Measurements from ENCODE around the gene GALNT17. TPM values are rescaled to one million over a fixed set of nuclear protein-coding genes. Genes with fewer than 3 reads are reported as not detected.

Gene GALNT17
- total RNA-seq, 1 donor from 2014 or later, result 2.7 TPM

DNA sequence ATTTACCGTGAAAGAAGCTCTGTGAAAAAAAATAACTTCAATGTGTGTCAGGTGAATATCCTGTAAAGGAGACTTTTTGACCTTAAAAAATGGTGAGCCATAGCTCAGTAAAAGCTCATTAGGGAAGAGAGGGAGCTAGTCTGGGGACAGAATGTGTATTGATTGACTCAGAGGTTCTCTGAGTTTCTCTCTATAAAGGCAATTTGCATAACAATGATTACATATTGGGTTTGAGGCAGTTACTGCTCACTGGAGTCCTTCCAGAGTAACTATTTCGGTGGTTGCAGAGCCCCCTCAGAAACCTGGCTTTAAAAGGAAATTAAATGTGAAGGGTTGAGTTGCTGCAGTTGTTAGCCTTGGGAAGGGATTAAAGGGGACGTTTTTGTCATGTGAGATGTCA lies 181.6 kb downstream of the GALNT17 start:
- no peak for DNase-seq (ENCODE audit: low spot score in 2 of 2, unreplicated experiment in 2 of 2)
- Mint-ChIP-seq H3K4me1 (peaks cover 2% of the 10 kb centered on the region), H3K27me3 (ENCODE audit: low read depth) (no peaks in the 10 kb centered on the region), H3K36me3 (peaks cover 7% of the 10 kb centered on the region), H3K27ac (no peak overlapping the region), H3K4me3 (no peak overlapping the region), H3K9me3 (peaks cover 26% of the 10 kb centered on the region)
- TF ChIP-seq, protein P1, sequence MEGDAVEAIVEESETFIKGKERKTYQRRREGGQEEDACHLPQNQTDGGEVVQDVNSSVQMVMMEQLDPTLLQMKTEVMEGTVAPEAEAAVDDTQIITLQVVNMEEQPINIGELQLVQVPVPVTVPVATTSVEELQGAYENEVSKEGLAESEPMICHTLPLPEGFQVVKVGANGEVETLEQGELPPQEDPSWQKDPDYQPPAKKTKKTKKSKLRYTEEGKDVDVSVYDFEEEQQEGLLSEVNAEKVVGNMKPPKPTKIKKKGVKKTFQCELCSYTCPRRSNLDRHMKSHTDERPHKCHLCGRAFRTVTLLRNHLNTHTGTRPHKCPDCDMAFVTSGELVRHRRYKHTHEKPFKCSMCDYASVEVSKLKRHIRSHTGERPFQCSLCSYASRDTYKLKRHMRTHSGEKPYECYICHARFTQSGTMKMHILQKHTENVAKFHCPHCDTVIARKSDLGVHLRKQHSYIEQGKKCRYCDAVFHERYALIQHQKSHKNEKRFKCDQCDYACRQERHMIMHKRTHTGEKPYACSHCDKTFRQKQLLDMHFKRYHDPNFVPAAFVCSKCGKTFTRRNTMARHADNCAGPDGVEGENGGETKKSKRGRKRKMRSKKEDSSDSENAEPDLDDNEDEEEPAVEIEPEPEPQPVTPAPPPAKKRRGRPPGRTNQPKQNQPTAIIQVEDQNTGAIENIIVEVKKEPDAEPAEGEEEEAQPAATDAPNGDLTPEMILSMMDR (IDR thresholded peaks at IDR 0.05; ENCODE audit: unreplicated experiment), result no peak

DNA sequence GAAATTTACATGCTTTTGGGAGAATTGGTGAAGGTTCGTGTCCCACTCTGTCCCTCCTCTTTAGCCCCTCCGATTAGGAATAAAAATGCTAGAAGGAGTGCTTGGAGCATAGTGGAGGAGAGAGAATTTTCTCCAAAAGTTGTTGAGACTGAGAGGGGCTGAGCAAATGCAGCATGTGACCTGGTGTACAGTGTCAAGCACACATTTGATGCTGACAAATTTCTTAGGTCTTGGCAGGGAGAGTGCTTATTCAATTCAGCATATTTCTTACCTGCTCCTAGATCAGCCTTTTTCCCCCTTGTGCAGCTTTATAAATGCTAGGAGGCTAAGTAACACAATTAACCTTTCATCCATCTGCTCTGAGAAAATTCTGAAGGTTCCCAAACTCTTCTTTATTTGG lies 189.0 kb downstream of the GALNT17 start:
- peaks cover 4% of the 10 kb centered on the region for H3K4me1 Mint-ChIP-seq

DNA sequence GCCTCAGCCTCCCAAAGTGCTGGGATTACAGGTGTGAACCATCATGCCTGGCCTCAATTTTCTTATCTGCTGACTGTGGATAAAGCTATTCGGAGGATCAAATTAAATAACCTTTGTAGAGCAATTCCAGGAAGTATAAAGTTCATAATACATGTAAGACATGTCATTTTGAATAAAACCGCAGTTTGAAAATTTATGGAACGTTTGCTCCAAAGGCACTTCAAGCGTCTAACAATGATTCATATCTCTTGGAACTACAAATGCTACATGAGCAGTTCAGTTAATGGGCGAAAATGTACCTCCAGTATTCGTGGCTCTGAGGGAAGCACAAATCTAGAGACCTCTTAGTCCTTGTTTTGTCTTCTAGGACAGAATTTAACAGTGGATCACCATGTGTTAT lies 190.3 kb downstream of the GALNT17 start:
- no peak for DNase-seq (ENCODE audit: low spot score in 2 of 2, unreplicated experiment in 2 of 2)
- Mint-ChIP-seq H3K27me3 (ENCODE audit: low read depth) (peaks cover 4% of the 10 kb centered on the region), H3K27ac (no peak overlapping the region), H3K36me3 (no peaks in the 10 kb centered on the region), H3K4me1 (peaks cover 4% of the 10 kb centered on the region), H3K4me3 (no peak overlapping the region), H3K9me3 (peaks cover 1% of the 10 kb centered on the region)
- TF ChIP-seq, protein P1 (IDR thresholded peaks at IDR 0.05; ENCODE audit: unreplicated experiment), result no peak

More for the DNA sequence above, 189.0 kb downstream of the GALNT17 start:
- DNase-seq (ENCODE audit: low spot score in 2 of 2, unreplicated experiment in 2 of 2), result no peak
- Mint-ChIP-seq H3K27me3 (ENCODE audit: low read depth) (peaks cover 4% of the 10 kb centered on the region), H3K27ac (no peak overlapping the region), H3K36me3 (no peaks in the 10 kb centered on the region), H3K4me3 (no peak overlapping the region), H3K9me3 (no peaks in the 10 kb centered on the region)
- TF ChIP-seq, protein P1 (IDR thresholded peaks at IDR 0.05; ENCODE audit: unreplicated experiment), result no peak

DNA sequence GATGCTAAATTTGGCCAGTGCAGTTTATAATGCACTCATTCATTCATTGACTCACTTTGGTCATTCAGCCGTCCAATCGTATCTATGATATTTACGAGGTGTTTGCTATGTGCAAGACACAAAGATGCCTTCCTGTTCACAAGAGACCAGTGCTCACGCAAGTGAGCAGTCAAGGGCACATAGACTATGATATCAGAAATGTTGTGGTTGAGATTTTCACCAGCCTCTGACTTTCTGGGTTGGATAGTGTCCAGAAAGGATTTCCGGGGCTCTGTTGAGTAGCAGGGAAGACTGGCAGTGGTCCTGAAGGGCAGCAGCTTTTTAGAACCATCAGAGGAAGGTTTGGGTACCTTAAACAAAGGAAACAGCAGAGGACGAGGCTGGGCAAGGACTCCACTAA lies 191.8 kb downstream of the GALNT17 start:
- no peak for DNase-seq (ENCODE audit: low spot score in 2 of 2, unreplicated experiment in 2 of 2)
- peaks cover 4% of the 10 kb centered on the region for H3K27me3 Mint-ChIP-seq (ENCODE audit: low read depth)
- H3K36me3 Mint-ChIP-seq, result no peaks in the 10 kb centered on the region
- no peak overlapping the region for H3K27ac Mint-ChIP-seq
- H3K4me1 Mint-ChIP-seq, result peaks cover 4% of the 10 kb centered on the region
- peaks cover 6% of the 10 kb centered on the region for H3K9me3 Mint-ChIP-seq
- no peak overlapping the region for H3K4me3 Mint-ChIP-seq
- TF ChIP-seq, protein P1 (IDR thresholded peaks at IDR 0.05; ENCODE audit: unreplicated experiment), result no peak

DNA sequence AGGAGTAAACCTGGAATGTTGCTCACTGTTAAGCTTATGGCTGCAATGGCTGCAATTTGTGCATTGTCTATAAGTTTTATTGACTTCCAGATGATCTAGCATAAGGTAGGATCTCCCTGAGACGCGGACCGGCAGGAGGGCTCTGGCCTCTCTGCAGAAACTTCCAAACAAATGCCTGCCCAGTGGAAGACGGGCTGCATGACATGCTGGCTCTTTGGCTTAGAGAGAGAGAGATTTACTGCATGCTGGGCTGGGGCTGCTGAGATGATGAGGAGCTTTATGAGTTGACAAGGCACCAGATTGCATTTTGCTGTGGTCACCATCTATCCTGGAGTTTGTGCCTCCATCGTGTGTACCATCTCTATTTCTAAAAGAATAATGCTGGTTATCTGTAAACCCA lies 193.2 kb downstream of the GALNT17 start:
- no peaks in the 10 kb centered on the region for H3K36me3 Mint-ChIP-seq
- H3K9me3 Mint-ChIP-seq, result peaks cover 6% of the 10 kb centered on the region
- peaks cover 6% of the 10 kb centered on the region for H3K4me1 Mint-ChIP-seq
- no peak overlapping the region for H3K4me3 Mint-ChIP-seq
- H3K27ac Mint-ChIP-seq, result no peak overlapping the region
- no peak for DNase-seq (ENCODE audit: low spot score in 2 of 2, unreplicated experiment in 2 of 2)
- TF ChIP-seq, protein P1 (IDR thresholded peaks at IDR 0.05; ENCODE audit: unreplicated experiment), result no peak
- peaks cover 4% of the 10 kb centered on the region for H3K27me3 Mint-ChIP-seq (ENCODE audit: low read depth)

DNA sequence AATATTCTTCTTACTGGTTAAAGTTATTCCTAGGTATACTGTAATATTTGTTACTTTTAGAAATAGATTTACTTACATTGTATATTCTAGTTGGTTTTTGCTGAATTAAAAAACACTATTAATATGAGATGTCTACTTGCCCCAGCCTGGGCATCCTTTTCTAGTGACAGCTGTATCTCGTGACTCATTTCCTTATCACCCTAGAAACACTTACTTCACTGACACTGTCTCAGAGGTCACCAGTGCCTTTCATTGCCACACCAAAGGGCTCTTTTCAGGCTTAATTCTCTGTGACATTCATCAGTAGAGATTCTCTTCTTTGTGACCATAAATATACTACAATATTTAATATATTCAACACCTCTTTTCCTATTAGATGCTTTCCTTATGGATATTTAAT lies 194.7 kb downstream of the GALNT17 start:
- Mint-ChIP-seq H3K27ac (no peak overlapping the region), H3K27me3 (ENCODE audit: low read depth) (peaks cover 4% of the 10 kb centered on the region), H3K4me1 (peaks cover 3% of the 10 kb centered on the region), H3K36me3 (no peaks in the 10 kb centered on the region), H3K9me3 (peaks cover 6% of the 10 kb centered on the region), H3K4me3 (no peak overlapping the region)
- TF ChIP-seq, protein P1 (IDR thresholded peaks at IDR 0.05; ENCODE audit: unreplicated experiment), result no peak
- no peak for DNase-seq (ENCODE audit: low spot score in 2 of 2, unreplicated experiment in 2 of 2)
